ENCODE results near the gene PAPPA.

The PAPPA gene

DNA sequence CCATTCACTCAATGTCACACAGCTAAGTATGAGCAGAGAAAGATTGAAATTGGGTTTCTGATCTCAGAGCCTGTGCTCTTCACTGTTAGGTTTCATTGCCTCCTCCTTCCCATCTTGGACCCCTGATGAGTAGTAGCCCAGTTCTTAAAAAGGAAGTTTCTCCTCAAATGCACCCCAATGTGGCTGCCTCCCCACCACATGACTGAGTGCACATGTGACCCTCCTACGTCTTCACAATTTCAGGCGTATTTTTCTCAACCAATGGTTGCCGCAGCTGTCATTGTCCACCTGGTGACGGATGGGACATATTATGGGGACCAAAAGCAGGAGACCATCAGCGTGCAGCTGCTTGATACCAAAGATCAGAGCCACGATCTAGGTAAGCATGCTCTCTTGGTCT is 178.5 kb downstream of the PAPPA start (continued):
- TF ChIP-seq, protein P1, sequence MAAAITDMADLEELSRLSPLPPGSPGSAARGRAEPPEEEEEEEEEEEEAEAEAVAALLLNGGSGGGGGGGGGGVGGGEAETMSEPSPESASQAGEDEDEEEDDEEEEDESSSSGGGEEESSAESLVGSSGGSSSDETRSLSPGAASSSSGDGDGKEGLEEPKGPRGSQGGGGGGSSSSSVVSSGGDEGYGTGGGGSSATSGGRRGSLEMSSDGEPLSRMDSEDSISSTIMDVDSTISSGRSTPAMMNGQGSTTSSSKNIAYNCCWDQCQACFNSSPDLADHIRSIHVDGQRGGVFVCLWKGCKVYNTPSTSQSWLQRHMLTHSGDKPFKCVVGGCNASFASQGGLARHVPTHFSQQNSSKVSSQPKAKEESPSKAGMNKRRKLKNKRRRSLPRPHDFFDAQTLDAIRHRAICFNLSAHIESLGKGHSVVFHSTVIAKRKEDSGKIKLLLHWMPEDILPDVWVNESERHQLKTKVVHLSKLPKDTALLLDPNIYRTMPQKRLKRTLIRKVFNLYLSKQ (tag by site-specific recombination; IDR thresholded peaks at IDR 0.05; ENCODE audit: borderline replicate concordance): no peak
- TF ChIP-seq ZBTB48 (tag by site-specific recombination; IDR thresholded peaks at IDR 0.05) (no peak), FEZF1 (tag by site-specific recombination; IDR thresholded peaks at IDR 0.05) (no peak), ZNF114 (tag by site-specific recombination; IDR thresholded peaks at IDR 0.05) (no peak)
- TF ChIP-seq, protein P2, sequence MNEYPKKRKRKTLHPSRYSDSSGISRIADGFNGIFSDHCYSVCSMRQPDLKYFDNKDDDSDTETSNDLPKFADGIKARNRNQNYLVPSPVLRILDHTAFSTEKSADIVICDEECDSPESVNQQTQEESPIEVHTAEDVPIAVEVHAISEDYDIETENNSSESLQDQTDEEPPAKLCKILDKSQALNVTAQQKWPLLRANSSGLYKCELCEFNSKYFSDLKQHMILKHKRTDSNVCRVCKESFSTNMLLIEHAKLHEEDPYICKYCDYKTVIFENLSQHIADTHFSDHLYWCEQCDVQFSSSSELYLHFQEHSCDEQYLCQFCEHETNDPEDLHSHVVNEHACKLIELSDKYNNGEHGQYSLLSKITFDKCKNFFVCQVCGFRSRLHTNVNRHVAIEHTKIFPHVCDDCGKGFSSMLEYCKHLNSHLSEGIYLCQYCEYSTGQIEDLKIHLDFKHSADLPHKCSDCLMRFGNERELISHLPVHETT (tag by site-specific recombination; IDR thresholded peaks at IDR 0.05): no peak

DNA sequence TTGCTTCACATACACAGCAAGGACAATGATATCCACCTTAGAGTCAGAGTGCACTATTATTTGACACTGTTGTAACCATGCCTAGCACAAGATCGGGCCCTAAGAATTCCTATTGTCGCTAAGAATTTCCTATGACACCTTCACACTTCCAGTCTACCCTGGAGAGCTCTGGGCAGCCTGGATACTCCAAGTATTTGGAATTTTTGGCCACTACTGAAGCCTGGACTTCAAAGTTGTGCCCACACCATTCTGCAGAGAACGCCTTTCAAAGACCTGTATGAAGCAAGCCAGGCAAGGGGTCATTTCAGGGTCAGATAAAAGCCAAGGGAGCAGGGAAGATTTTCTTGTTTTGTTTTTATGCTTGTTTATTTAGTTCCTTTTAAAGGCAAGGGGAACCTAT is 179.7 kb downstream of the PAPPA start:
- no peaks in the 10 kb centered on the region for H3K9me3 ChIP-seq (ENCODE audit: control insufficient read depth, insufficient read depth, low read depth, low read length)
- H3K4me1 ChIP-seq (ENCODE audit: control insufficient read depth, insufficient read depth, low read length): no peaks in the 10 kb centered on the region
- no peak overlapping the region for H3K4me3 ChIP-seq (ENCODE audit: low read depth, low read length)
- TF ChIP-seq GLIS1 (tag by site-specific recombination; IDR thresholded peaks at IDR 0.05) (no peak), ZXDB (tag by site-specific recombination; IDR thresholded peaks at IDR 0.05) (no peak), ZNF184 (tag by site-specific recombination; IDR thresholded peaks at IDR 0.05) (no peak), EGR2 (tag by site-specific recombination; IDR thresholded peaks at IDR 0.05; ENCODE audit: low read depth) (no peak), GLIS2 (tag by site-specific recombination; IDR thresholded peaks at IDR 0.05) (no peak), ZNF324 (tag by site-specific recombination; IDR thresholded peaks at IDR 0.05) (no peak), ZNF394 (tag by site-specific recombination; IDR thresholded peaks at IDR 0.05; ENCODE audit: borderline replicate concordance) (no peak), ZNF521 (tag by site-specific recombination; IDR thresholded peaks at IDR 0.05) (no peak), ZNF510 (tag by site-specific recombination; IDR thresholded peaks at IDR 0.05; ENCODE audit: insufficient replicate concordance) (no peak)
- TF ChIP-seq, protein P3, sequence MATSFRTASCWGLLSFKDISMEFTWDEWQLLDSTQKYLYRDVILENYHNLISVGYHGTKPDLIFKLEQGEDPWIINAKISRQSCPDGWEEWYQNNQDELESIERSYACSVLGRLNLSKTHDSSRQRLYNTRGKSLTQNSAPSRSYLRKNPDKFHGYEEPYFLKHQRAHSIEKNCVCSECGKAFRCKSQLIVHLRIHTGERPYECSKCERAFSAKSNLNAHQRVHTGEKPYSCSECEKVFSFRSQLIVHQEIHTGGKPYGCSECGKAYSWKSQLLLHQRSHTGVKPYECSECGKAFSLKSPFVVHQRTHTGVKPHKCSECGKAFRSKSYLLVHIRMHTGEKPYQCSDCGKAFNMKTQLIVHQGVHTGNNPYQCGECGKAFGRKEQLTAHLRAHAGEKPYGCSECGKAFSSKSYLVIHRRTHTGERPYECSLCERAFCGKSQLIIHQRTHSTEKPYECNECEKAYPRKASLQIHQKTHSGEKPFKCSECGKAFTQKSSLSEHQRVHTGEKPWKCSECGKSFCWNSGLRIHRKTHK (tag by site-specific recombination; IDR thresholded peaks at IDR 0.05): no peak
- TF ChIP-seq, protein P4, sequence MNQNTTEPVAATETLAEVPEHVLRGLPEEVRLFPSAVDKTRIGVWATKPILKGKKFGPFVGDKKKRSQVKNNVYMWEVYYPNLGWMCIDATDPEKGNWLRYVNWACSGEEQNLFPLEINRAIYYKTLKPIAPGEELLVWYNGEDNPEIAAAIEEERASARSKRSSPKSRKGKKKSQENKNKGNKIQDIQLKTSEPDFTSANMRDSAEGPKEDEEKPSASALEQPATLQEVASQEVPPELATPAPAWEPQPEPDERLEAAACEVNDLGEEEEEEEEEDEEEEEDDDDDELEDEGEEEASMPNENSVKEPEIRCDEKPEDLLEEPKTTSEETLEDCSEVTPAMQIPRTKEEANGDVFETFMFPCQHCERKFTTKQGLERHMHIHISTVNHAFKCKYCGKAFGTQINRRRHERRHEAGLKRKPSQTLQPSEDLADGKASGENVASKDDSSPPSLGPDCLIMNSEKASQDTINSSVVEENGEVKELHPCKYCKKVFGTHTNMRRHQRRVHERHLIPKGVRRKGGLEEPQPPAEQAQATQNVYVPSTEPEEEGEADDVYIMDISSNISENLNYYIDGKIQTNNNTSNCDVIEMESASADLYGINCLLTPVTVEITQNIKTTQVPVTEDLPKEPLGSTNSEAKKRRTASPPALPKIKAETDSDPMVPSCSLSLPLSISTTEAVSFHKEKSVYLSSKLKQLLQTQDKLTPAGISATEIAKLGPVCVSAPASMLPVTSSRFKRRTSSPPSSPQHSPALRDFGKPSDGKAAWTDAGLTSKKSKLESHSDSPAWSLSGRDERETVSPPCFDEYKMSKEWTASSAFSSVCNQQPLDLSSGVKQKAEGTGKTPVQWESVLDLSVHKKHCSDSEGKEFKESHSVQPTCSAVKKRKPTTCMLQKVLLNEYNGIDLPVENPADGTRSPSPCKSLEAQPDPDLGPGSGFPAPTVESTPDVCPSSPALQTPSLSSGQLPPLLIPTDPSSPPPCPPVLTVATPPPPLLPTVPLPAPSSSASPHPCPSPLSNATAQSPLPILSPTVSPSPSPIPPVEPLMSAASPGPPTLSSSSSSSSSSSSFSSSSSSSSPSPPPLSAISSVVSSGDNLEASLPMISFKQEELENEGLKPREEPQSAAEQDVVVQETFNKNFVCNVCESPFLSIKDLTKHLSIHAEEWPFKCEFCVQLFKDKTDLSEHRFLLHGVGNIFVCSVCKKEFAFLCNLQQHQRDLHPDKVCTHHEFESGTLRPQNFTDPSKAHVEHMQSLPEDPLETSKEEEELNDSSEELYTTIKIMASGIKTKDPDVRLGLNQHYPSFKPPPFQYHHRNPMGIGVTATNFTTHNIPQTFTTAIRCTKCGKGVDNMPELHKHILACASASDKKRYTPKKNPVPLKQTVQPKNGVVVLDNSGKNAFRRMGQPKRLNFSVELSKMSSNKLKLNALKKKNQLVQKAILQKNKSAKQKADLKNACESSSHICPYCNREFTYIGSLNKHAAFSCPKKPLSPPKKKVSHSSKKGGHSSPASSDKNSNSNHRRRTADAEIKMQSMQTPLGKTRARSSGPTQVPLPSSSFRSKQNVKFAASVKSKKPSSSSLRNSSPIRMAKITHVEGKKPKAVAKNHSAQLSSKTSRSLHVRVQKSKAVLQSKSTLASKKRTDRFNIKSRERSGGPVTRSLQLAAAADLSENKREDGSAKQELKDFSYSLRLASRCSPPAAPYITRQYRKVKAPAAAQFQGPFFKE (tag by site-specific recombination; IDR thresholded peaks at IDR 0.05; ENCODE audit: borderline replicate concordance): no peak
- TF ChIP-seq, protein P5, sequence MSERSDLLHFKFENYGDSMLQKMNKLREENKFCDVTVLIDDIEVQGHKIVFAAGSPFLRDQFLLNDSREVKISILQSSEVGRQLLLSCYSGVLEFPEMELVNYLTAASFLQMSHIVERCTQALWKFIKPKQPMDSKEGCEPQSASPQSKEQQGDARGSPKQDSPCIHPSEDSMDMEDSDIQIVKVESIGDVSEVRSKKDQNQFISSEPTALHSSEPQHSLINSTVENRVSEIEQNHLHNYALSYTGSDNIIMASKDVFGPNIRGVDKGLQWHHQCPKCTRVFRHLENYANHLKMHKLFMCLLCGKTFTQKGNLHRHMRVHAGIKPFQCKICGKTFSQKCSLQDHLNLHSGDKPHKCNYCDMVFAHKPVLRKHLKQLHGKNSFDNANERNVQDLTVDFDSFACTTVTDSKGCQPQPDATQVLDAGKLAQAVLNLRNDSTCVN (tag by site-specific recombination; optimal IDR thresholded peaks at IDR 0.05): no peak
- no peak overlapping the region for H3K27ac ChIP-seq (ENCODE audit: extremely low read depth, low read depth, low read length)
- ChIA-PET POLR2A (no interaction called here), CTCF (no interaction called here)
- no peaks in the 10 kb centered on the region for H3K36me3 ChIP-seq (ENCODE audit: control insufficient read depth in 2 of 2, insufficient read depth in 1 of 2, low read length in 2 of 2)

Measured in HEK293 (cell line).